Fibroblast of lung (primary cell): ENCODE measurements around the gene KCNIP4. TPM values are rescaled to one million over a fixed set of nuclear protein-coding genes. Genes with fewer than 3 reads are reported as not detected.

Experiments
- DNase-seq, 2 donors: peaks; one replicate each; pipeline versions ENCODE4 v3.0.0 to v3.0.0-alpha.2; 2010; ENCODE audit warnings: low read depth in 2 of 2
- H2AFZ ChIP-seq: 2 replicates; pipeline ENCODE4 v1.5.1; 2012; ENCODE audit warnings: low read length, control low read depth, inconsistent platforms
- H3K27ac ChIP-seq: 2 replicates; pipeline ENCODE4 v1.5.1; 2011; ENCODE audit warnings: low read length, control low read depth; ENCODE audit not compliant: insufficient read depth
- H3K27me3 ChIP-seq: 2 replicates; pipeline ENCODE4 v1.5.1; 2011; ENCODE audit warnings: mild to moderate bottlenecking, low read length; ENCODE audit not compliant: control insufficient read depth, insufficient read depth
- H3K36me3 ChIP-seq: 2 replicates; pipeline ENCODE4 v1.5.1; 2011; ENCODE audit warnings: low read length; ENCODE audit not compliant: control insufficient read depth, insufficient read depth
- H3K4me1 ChIP-seq: 2 replicates; pipeline ENCODE4 v1.5.1; 2011; ENCODE audit warnings: low read length; ENCODE audit not compliant: control insufficient read depth, insufficient read depth; ENCODE audit errors: extremely low read depth
- H3K4me2 ChIP-seq: 2 replicates; pipeline ENCODE4 v1.5.1; 2011; ENCODE audit warnings: low read length, control low read depth; ENCODE audit not compliant: insufficient read depth; ENCODE audit errors: extremely low read depth
- H3K4me3 ChIP-seq, 4 experiments: fragments of 200-600 bp in 1 of 4; sonication (generic) in 1 of 4; replicated peaks in 1 of 4; 2 replicates each; pipeline ENCODE4 v1.5.1; 2011 to 2016; ENCODE audit warnings: low read length in 4 of 4, low read depth in 3 of 4, mild to moderate bottlenecking in 3 of 4, control low read depth in 2 of 4, inconsistent platforms in 1 of 4, mixed read lengths in 1 of 4; ENCODE audit not compliant: insufficient read depth in 1 of 4; ENCODE audit errors: control extremely low read depth in 1 of 4
- H3K79me2 ChIP-seq: 2 replicates; pipeline ENCODE4 v1.5.1; 2012; ENCODE audit warnings: mild to moderate bottlenecking, low read length, inconsistent platforms; ENCODE audit not compliant: control insufficient read depth, insufficient read depth
- H3K9ac ChIP-seq: 2 replicates; pipeline ENCODE4 v1.5.1; 2011; ENCODE audit warnings: mild to moderate bottlenecking, low read length, control low read depth; ENCODE audit not compliant: insufficient read depth
- H3K9me3 ChIP-seq: 2 replicates; pipeline ENCODE4 v1.5.1; 2012; ENCODE audit warnings: low read depth, low read length; ENCODE audit not compliant: control insufficient read depth, insufficient read depth
- H4K20me1 ChIP-seq: 2 replicates; pipeline ENCODE4 v1.5.1; 2011; ENCODE audit warnings: low read length; ENCODE audit not compliant: control insufficient read depth, insufficient read depth; ENCODE audit errors: extremely low read depth
- EZH2 ChIP-seq: IDR thresholded peaks from 2 replicates; pipeline ENCODE4 v1.5.1; 2012; ENCODE audit warnings: low read length, control low read depth, mild to moderate bottlenecking; ENCODE audit errors: missing control alignments
- polyA plus RNA-seq, 2 donors: library from polyadenylated mRNA; depleted of rRNA in 1 of 2; stranded (reverse) in 1 of 2; unstranded in 1 of 2; fragments of >200 nt; gene quantifications; 2 replicates each; pipeline ENCODE4 v1.2.1, GENCODE V29; 2011 to 2012; ENCODE audit warnings: missing spikeins in 1 of 2
- total RNA-seq: library from RNA; depleted of rRNA; stranded (reverse); fragments of >200 nt; gene quantifications from 2 replicates; pipeline ENCODE4 v1.2.1, GENCODE V29; 2014
- TF ChIP-seq, protein P1 (sequence below), 2 donors: IDR thresholded peaks in 1 of 2; conservative IDR thresholded peaks in 1 of 2; 1 replicate in 1 of 2; 2 replicates in 1 of 2; pipeline ENCODE4 v1.5.1; 2011 to 2012; ENCODE audit warnings: low read length in 2 of 2, control low read depth in 1 of 2, inconsistent platforms in 1 of 2, low read depth in 1 of 2, mild to moderate bottlenecking in 1 of 2

Gene KCNIP4
- total and polyA plus RNA-seq, 2 donors (not counting 1 experiment from before 2014, with no cell fraction given), result not detected

DNA sequence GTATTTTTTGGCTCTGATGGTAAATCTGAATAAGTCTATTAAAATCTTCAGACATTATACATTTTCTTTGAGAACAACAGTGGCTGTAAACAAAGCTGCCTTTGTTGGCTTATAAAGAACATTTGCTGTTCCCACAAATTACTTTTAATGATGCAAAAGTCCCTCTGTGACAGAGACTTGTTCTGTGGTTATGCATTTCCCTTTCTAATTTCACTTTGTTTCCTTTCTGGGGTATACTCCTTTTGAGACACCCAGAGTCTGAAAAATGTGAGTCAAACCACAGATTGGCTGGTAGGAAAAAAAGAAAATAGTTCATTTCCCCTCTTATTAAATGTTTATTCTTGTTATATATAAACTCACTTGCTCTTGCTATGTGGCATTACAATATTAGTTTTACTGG is 845.9 kb downstream of the KCNIP4 start:
- H3K27ac ChIP-seq, result no peak overlapping the region
- H3K79me2 ChIP-seq, result no peaks in the 10 kb centered on the region
- H3K27me3 ChIP-seq, result no peaks in the 10 kb centered on the region
- H4K20me1 ChIP-seq, result no peaks in the 10 kb centered on the region
- H3K4me2 ChIP-seq, result no peak overlapping the region
- H2AFZ ChIP-seq, result no peak overlapping the region
- H3K4me3 ChIP-seq, result no peak overlapping the region
- no peak for DNase-seq
- no peaks in the 10 kb centered on the region for H3K9me3 ChIP-seq
- H3K4me1 ChIP-seq, result no peaks in the 10 kb centered on the region
- no peak for TF ChIP-seq EZH2
- TF ChIP-seq, protein P1, sequence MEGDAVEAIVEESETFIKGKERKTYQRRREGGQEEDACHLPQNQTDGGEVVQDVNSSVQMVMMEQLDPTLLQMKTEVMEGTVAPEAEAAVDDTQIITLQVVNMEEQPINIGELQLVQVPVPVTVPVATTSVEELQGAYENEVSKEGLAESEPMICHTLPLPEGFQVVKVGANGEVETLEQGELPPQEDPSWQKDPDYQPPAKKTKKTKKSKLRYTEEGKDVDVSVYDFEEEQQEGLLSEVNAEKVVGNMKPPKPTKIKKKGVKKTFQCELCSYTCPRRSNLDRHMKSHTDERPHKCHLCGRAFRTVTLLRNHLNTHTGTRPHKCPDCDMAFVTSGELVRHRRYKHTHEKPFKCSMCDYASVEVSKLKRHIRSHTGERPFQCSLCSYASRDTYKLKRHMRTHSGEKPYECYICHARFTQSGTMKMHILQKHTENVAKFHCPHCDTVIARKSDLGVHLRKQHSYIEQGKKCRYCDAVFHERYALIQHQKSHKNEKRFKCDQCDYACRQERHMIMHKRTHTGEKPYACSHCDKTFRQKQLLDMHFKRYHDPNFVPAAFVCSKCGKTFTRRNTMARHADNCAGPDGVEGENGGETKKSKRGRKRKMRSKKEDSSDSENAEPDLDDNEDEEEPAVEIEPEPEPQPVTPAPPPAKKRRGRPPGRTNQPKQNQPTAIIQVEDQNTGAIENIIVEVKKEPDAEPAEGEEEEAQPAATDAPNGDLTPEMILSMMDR (conservative IDR thresholded peaks at IDR 0.05 in 1 of 2, IDR thresholded peaks at IDR 0.05 in 1 of 2; ENCODE audit: low read depth in 1 of 2, low read length in 2 of 2), result no peak
- H3K9ac ChIP-seq, result no peak overlapping the region
- H3K36me3 ChIP-seq, result no peaks in the 10 kb centered on the region

DNA sequence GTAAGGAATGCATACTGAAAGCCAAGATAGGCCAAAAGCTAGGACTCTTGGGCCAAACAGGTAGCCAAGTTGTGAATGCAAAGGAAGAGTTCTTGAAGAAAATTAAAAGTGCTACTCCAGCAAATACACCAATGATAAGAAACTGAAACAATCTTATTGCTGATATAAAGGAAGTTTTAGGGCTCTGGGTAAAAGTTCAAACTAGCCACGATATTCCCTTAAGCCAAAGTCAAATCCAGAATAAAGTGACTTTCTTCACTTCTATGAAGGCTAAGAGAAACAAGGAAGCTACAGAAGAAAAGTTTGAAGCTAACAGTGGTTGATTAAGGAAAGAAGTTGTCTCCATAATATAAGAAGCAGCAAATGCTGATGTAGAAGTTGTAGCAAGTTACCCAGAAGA is 850.7 kb downstream of the KCNIP4 start:
- H3K4me2 ChIP-seq, result no peak overlapping the region
- H3K9me3 ChIP-seq, result no peaks in the 10 kb centered on the region
- no peaks in the 10 kb centered on the region for H3K36me3 ChIP-seq
- H3K9ac ChIP-seq, result no peak overlapping the region
- no peak for DNase-seq
- no peak overlapping the region for H2AFZ ChIP-seq
- no peak overlapping the region for H3K4me3 ChIP-seq
- no peaks in the 10 kb centered on the region for H3K79me2 ChIP-seq
- H4K20me1 ChIP-seq, result no peaks in the 10 kb centered on the region
- no peaks in the 10 kb centered on the region for H3K27me3 ChIP-seq
- H3K27ac ChIP-seq, result no peak overlapping the region
- no peaks in the 10 kb centered on the region for H3K4me1 ChIP-seq
- TF ChIP-seq, protein P1 (conservative IDR thresholded peaks at IDR 0.05 in 1 of 2, IDR thresholded peaks at IDR 0.05 in 1 of 2; ENCODE audit: low read depth in 1 of 2, low read length in 2 of 2), result no peak
- TF ChIP-seq EZH2, result no peak

DNA sequence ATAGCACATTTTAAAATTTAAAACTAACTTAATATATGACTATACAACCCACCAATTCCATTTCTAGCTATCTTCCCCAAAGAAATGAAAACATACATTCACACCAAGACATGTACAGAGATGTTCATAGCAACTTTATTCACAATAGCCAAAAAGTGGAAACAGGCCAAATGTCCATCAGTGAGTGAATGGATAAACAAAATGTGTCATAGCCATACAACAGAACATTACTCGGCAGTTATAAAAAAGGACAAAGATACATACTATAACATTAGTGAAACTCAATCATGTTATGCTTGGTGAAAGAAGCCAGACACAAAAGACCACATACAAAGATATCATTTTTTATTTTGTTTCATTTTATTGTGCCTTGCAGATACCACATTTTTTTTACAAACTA is 851.5 kb downstream of the KCNIP4 start:
- H3K9ac ChIP-seq, result no peak overlapping the region
- H3K9me3 ChIP-seq, result no peaks in the 10 kb centered on the region
- DNase-seq, result no peak
- H3K79me2 ChIP-seq, result no peaks in the 10 kb centered on the region
- H3K27ac ChIP-seq, result no peak overlapping the region
- no peak overlapping the region for H2AFZ ChIP-seq
- H3K4me1 ChIP-seq, result no peaks in the 10 kb centered on the region
- H3K27me3 ChIP-seq, result no peaks in the 10 kb centered on the region
- TF ChIP-seq EZH2, result no peak
- TF ChIP-seq, protein P1 (conservative IDR thresholded peaks at IDR 0.05 in 1 of 2, IDR thresholded peaks at IDR 0.05 in 1 of 2; ENCODE audit: low read depth in 1 of 2, low read length in 2 of 2), result no peak
- H3K4me2 ChIP-seq, result no peak overlapping the region
- H3K36me3 ChIP-seq, result no peaks in the 10 kb centered on the region
- H4K20me1 ChIP-seq, result no peaks in the 10 kb centered on the region
- no peak overlapping the region for H3K4me3 ChIP-seq
